GM12878 (cell line): ENCODE data around the gene PTGIS. TPM values are rescaled to one million over a fixed set of nuclear protein-coding genes. Genes with fewer than 3 reads are reported as not detected.

Experiments used
- ATAC-seq: fragments of 200-7000 bp; cut with Tn5 transposase; 3 replicates; pipeline ENCODE4 v1.9.1; 2020; ENCODE audit warnings: mild to moderate bottlenecking, moderate library complexity
- BruUV-seq: library from RNA; stranded (reverse); fragments of 400-500 nt; replicated peaks from 2 replicates; lab custom pipeline; 2021; lab: Mats Ljungman, UMichigan
- CTCF ChIA-PET: fragments of 300-600 bp; sonication (Branson Sonifier 250); formaldehyde crosslinking; extraction: SDS; loops from one replicate; lab custom pipeline; 2021; ENCODE audit warnings: inconsistent platforms; lab: Yijun Ruan, JAX
- POLR2A ChIA-PET: fragments of 350-600 bp; formaldehyde crosslinking; extraction: SDS; loops from one replicate; lab custom pipeline; 2021; ENCODE audit warnings: inconsistent platforms; lab: Charles Lee
- RAD21 ChIA-PET: fragments of 300-600 bp; sonication (Branson Sonifier 250); formaldehyde crosslinking; loops from one replicate; lab custom pipeline; 2023; ENCODE audit warnings: antibody characterized with exemption; ENCODE audit not compliant: unreplicated experiment; lab: Charles Lee
- SMC1A ChIA-PET: fragments of 300-600 bp; sonication (Branson Sonifier 250); formaldehyde crosslinking; loops from one replicate; lab custom pipeline; 2023; ENCODE audit not compliant: unreplicated experiment, uncharacterized antibody; lab: Charles Lee
- DNase-seq: peaks from one replicate; pipeline ENCODE4 v3.0.0-alpha.2; 2011; ENCODE audit warnings: low read depth, low spot score
- FAIRE-seq: peaks from 3 replicates; lab custom pipeline; 2011; peaks lifted over from hg19 to GRCh38; lab: Jason Lieb, UNC
- H2AFZ ChIP-seq: 2 replicates; pipeline ENCODE4 v1.6.0; 2011; ENCODE audit warnings: low read depth, low read length, control low read depth; ENCODE audit not compliant: control insufficient read depth
- H3K27ac ChIP-seq: 2 replicates; pipeline ENCODE4 v1.5.1; 2011; ENCODE audit warnings: control low read depth; ENCODE audit not compliant: control insufficient read depth, insufficient read depth
- H3K27me3 ChIP-seq, 2 experiments: replicated peaks in 1 of 2; 2 replicates each; pipeline versions ENCODE4 v1.6.0 to v1.6.1; 2011; ENCODE audit warnings: low read length in 1 of 2; ENCODE audit not compliant: control insufficient read depth in 2 of 2, insufficient read depth in 2 of 2
- H3K36me3 ChIP-seq, 2 experiments: 2 replicates each; pipeline ENCODE4 v1.5.1; 2011; ENCODE audit warnings: low read length in 1 of 2; ENCODE audit not compliant: control insufficient read depth in 2 of 2, insufficient read depth in 2 of 2
- H3K4me1 ChIP-seq: 2 replicates; pipeline ENCODE4 v1.6.1; 2011; ENCODE audit warnings: mild to moderate bottlenecking, low read length, moderate library complexity, mixed read lengths; ENCODE audit not compliant: control insufficient read depth, insufficient read depth
- H3K4me2 ChIP-seq: 2 replicates; pipeline ENCODE4 v1.6.0; 2011; ENCODE audit warnings: control low read depth; ENCODE audit not compliant: control insufficient read depth, insufficient read depth
- H3K4me3 ChIP-seq: fragments of 200-600 bp; sonication (generic); 2 replicates; pipeline ENCODE4 v1.5.1; 2016
- H3K79me2 ChIP-seq: 2 replicates; pipeline ENCODE4 v1.6.0; 2011; ENCODE audit warnings: low read length; ENCODE audit not compliant: control insufficient read depth, insufficient read depth
- H3K9ac ChIP-seq: 2 replicates; pipeline ENCODE4 v1.8.0; 2011; ENCODE audit warnings: low read length, control low read depth, mixed read lengths; ENCODE audit not compliant: control insufficient read depth, insufficient read depth
- H3K9me3 ChIP-seq: replicated peaks from 3 replicates; pipeline ENCODE4 v1.5.1; 2011; ENCODE audit warnings: mild to moderate bottlenecking, low read length; ENCODE audit not compliant: control insufficient read depth, insufficient read depth
- H4K20me1 ChIP-seq: 2 replicates; pipeline ENCODE4 v1.6.0; 2011; ENCODE audit not compliant: control insufficient read depth, insufficient read depth
- ASH2L ChIP-seq: fragments of 300-600, 200-600 bp; sonication (generic); IDR thresholded peaks from 2 replicates; pipeline ENCODE4 v1.6.1; 2017; ENCODE audit warnings: low read depth, mild to moderate bottlenecking, borderline replicate concordance
- BCL3 ChIP-seq: IDR thresholded peaks from 2 replicates; pipeline ENCODE4 v1.6.1; 2011; ENCODE audit warnings: borderline replicate concordance, low read depth, mild to moderate bottlenecking, moderate library complexity, low read length; ENCODE audit not compliant: insufficient read depth, poor library complexity, severe bottlenecking
- CBX5 ChIP-seq: sonication (generic); IDR thresholded peaks from 2 replicates; pipeline ENCODE4 v1.6.1; 2016; ENCODE audit warnings: low read depth, moderate library complexity, mild to moderate bottlenecking, inconsistent platforms
- CHD1 ChIP-seq: IDR thresholded peaks from 2 replicates; pipeline ENCODE4 v1.6.1; 2012; ENCODE audit warnings: low read depth, low read length, improper control_type of control experiment
- CHD2 ChIP-seq: IDR thresholded peaks from 2 replicates; pipeline ENCODE4 v1.6.1; 2011; ENCODE audit warnings: low read depth, low read length, improper control_type of control experiment, borderline replicate concordance
- CHD4 ChIP-seq: fragments of 200-600 bp; sonication (generic); IDR thresholded peaks from 2 replicates; pipeline ENCODE4 v1.6.1; 2016; ENCODE audit warnings: mild to moderate bottlenecking
- CREB1 ChIP-seq: IDR thresholded peaks from 2 replicates; pipeline ENCODE4 v1.6.1; 2012; ENCODE audit warnings: low read depth, mild to moderate bottlenecking, inconsistent platforms
- IKZF1 ChIP-seq: fragments of 450-650 bp; conservative IDR thresholded peaks from 2 replicates; pipeline ENCODE4 v1.6.1; 2017; ENCODE audit warnings: antibody characterized with exemption, mild to moderate bottlenecking
- IRF4 ChIP-seq: IDR thresholded peaks from 2 replicates; pipeline ENCODE4 v1.6.1; 2011; ENCODE audit warnings: low read depth, low read length
- KAT2A ChIP-seq: conservative IDR thresholded peaks from 2 replicates; pipeline ENCODE4 v1.6.1; 2011; ENCODE audit warnings: low read depth, low read length; ENCODE audit not compliant: control insufficient read depth
- NFXL1 ChIP-seq: fragments of 450-650 bp; IDR thresholded peaks from 2 replicates; pipeline ENCODE4 v1.6.1; 2017; ENCODE audit warnings: antibody characterized with exemption, mild to moderate bottlenecking, borderline replicate concordance
- NRF1 ChIP-seq: conservative IDR thresholded peaks from 2 replicates; pipeline ENCODE4 v1.6.1; 2011; ENCODE audit warnings: mild to moderate bottlenecking, low read depth, low read length, improper control_type of control experiment
- PKNOX1 ChIP-seq: fragments of 450-650 bp; IDR thresholded peaks from 2 replicates; pipeline ENCODE4 v1.6.1; 2016; ENCODE audit warnings: mild to moderate bottlenecking
- POLR2A ChIP-seq: IDR thresholded peaks from 2 replicates; pipeline ENCODE4 v1.6.1; 2011; ENCODE audit warnings: low read depth, mild to moderate bottlenecking, low read length
- SP1 ChIP-seq: IDR thresholded peaks from one replicate; pipeline ENCODE4 v1.6.1; 2011; ENCODE audit warnings: low read depth, low read length
- SRF ChIP-seq, 2 experiments: IDR thresholded peaks; 2 replicates each; pipeline ENCODE4 v1.6.1; 2011; ENCODE audit warnings: low read depth in 2 of 2, low read length in 2 of 2, mild to moderate bottlenecking in 1 of 2, moderate library complexity in 1 of 2
- STAT1 ChIP-seq: fragments of 450-650 bp; conservative IDR thresholded peaks from 2 replicates; pipeline ENCODE4 v1.6.1; 2014; ENCODE audit warnings: antibody characterized with exemption, mild to moderate bottlenecking
- ZBED1 ChIP-seq: IDR thresholded peaks from 2 replicates; pipeline ENCODE4 v1.6.1; 2016; ENCODE audit warnings: borderline replicate concordance
- ZBTB4 ChIP-seq: fragments of 450-650 bp; formaldehyde crosslinking; IDR thresholded peaks from 2 replicates; pipeline ENCODE4 v1.4.0; 2022; ENCODE audit warnings: mild to moderate bottlenecking, moderate library complexity
- WGBS: methylation state at CpG from one replicate; pipeline ENCODE4 v1.1.6; 2016; ENCODE audit warnings: low lambda C conversion rate; ENCODE audit not compliant: insufficient replicate concordance, insufficient coverage; ENCODE audit errors: missing lambda C conversion rate; 5-methylcytosine and 5-hydroxymethylcytosine counted together
- in situ Hi-C: fragments of 300-500 bp; cut with MboI; formaldehyde crosslinking; loops from 9 replicates; pipeline ENCODE4 v1.14.3; 2018; ENCODE audit warnings: mixed read lengths
- intact Hi-C: fragments of 100-400 bp; cut with micrococcal nuclease; formaldehyde crosslinking; loops from one replicate; pipeline ENCODE4 v1.14.2; 2022; ENCODE audit not compliant: unreplicated experiment
- polyA plus RNA-seq, 11 experiments: library from polyadenylated mRNA; depleted of rRNA in 4 of 11; unstranded in 6 of 11; stranded (reverse) in 5 of 11; fragments of >200 nt; fragmentation: Nextera tagmentation in 4 of 11; fragmentation: Illumina TruSeq in 1 of 11; extraction: Ambion mirVana in 4 of 11; extraction: Trizol in 1 of 11; gene quantifications; 1 replicate in 1 of 11; 2 replicates in 10 of 11; pipeline versions ENCODE4 v1.2.1 to v1.2.3, GENCODE V29; 2011 to 2016; ENCODE audit warnings: inconsistent platforms in 2 of 11, missing spikeins in 2 of 11, low read depth in 1 of 11
- total RNA-seq, 4 experiments: library from RNA; depleted of rRNA in 3 of 4; stranded (reverse); fragments of >200 nt in 3 of 4; fragmentation: Illumina TruSeq in 1 of 4; extraction: Trizol in 1 of 4; gene quantifications; 2 replicates each; pipeline versions ENCODE4 v1.2.1 to v1.2.3, GENCODE V29; 2013 to 2021

PTGIS gene
- total and polyA plus RNA-seq, 10 of the 15 experiments (the other 5 are each of a cell fraction or from before 2014, with no cell fraction given) = 0.10 TPM; not detected in 9

- no TSS peak for BruUV-seq
- no peak overlapping the region for H3K4me3 ChIP-seq
- intact Hi-C loops = no loop called here
- no peak overlapping the region for H3K4me2 ChIP-seq
- DNase-seq = no peak
- no peak overlapping the region for H3K9ac ChIP-seq
- H4K20me1 ChIP-seq = no peaks in the 10 kb centered on the region
- no peaks in the 10 kb centered on the region for H3K9me3 ChIP-seq
- ChIA-PET POLR2A (interaction anchor here (0.6 to 1.2 kb wide), 2 partner anchors 53 to 233 kb away, joined by 3 to 4 read pairs; no protein-coding TSS in a partner anchor), CTCF (interaction anchor here (0.6 to 3.1 kb wide), 6 partner anchors 53 to 317 kb away, joined by 3 to 14 read pairs (median 6); no protein-coding TSS in a partner anchor), SMC1A (interaction anchor here (0.7 to 4.2 kb wide), 7 partner anchors 15 to 294 kb away, joined by 3 to 22 read pairs (median 3); no protein-coding TSS in a partner anchor), RAD21 (interaction anchor here (1.0 to 1.4 kb wide), 3 partner anchors 53 to 231 kb away, joined by 3 to 4 read pairs (median 3); no protein-coding TSS in a partner anchor)
- TF ChIP-seq IKZF1 = no peak
- no peak for TF ChIP-seq ZBED1
- TF ChIP-seq CREB1 = no peak
- no peak for TF ChIP-seq IRF4
- TF ChIP-seq NRF1 = no peak
- TF ChIP-seq STAT1 = no peak
- no peak for TF ChIP-seq CBX5
- no peak for TF ChIP-seq BCL3
- TF ChIP-seq ZBTB4 (CRISPR knock-in tag) = no peak
- TF ChIP-seq POLR2A = no peak
- TF ChIP-seq ASH2L = no peak
- no peak for TF ChIP-seq CHD1
- TF ChIP-seq PKNOX1 = no peak
- TF ChIP-seq SRF (IDR thresholded peaks at IDR 0.05; ENCODE audit: low read depth in 2 of 2, low read length in 2 of 2) = no peak
- TF ChIP-seq CHD2 = no peak
- no peak for TF ChIP-seq KAT2A
- TF ChIP-seq SP1 = no peak
- TF ChIP-seq NFXL1 = no peak
- no peak for TF ChIP-seq CHD4
- peaks cover 22% of the 10 kb centered on the region for H3K4me1 ChIP-seq
- in situ Hi-C loops = no loop called here
- no peak overlapping the region for H2AFZ ChIP-seq
- no peak overlapping the region for H3K27ac ChIP-seq
- H3K36me3 ChIP-seq = no peaks in the 10 kb centered on the region
- H3K79me2 ChIP-seq = no peaks in the 10 kb centered on the region
- FAIRE-seq = no peak
- 81% methylated on average over 15 of the region's 15 CpGs for WGBS
- no peaks in the 10 kb centered on the region for H3K27me3 ChIP-seq
- no peak for ATAC-seq
Observed at GRCh38 chr20:49615401-49616153, 47.6 kb upstream of the PTGIS start.
